Esophagus (tissue), 2 donors: ENCODE measurements around the gene ANKRD34B. TPM values are rescaled to one million over a fixed set of nuclear protein-coding genes. Genes with fewer than 3 reads are reported as not detected.

Experiments used
- H3K27ac ChIP-seq, 2 donors: one replicate each; pipeline ENCODE4 v1.5.1; 2013; ENCODE audit warnings: low read depth in 2 of 2, mild to moderate bottlenecking in 2 of 2, inconsistent platforms in 1 of 2, low read length in 1 of 2, moderate library complexity in 1 of 2
- H3K27me3 ChIP-seq, 2 donors: one replicate each; pipeline ENCODE4 v1.6.1; 2013; ENCODE audit warnings: low read length in 2 of 2, control low read depth in 1 of 2, mild to moderate bottlenecking in 1 of 2; ENCODE audit not compliant: insufficient read depth in 2 of 2, control insufficient read depth in 1 of 2
- H3K36me3 ChIP-seq, 2 donors: one replicate each; pipeline ENCODE4 v1.6.1; 2013; ENCODE audit warnings: low read length in 1 of 2; ENCODE audit not compliant: control insufficient read depth in 2 of 2, insufficient read depth in 2 of 2
- H3K4me1 ChIP-seq, 2 donors: one replicate each; pipeline ENCODE4 v1.6.1; 2013; ENCODE audit warnings: low read length in 1 of 2; ENCODE audit not compliant: control insufficient read depth in 2 of 2, insufficient read depth in 2 of 2
- H3K4me3 ChIP-seq, 2 donors: one replicate each; pipeline ENCODE4 v1.5.1; 2013; ENCODE audit warnings: low read length in 2 of 2, mild to moderate bottlenecking in 2 of 2, low read depth in 1 of 2, moderate library complexity in 1 of 2
- H3K9me3 ChIP-seq, 2 donors: one replicate each; pipeline ENCODE4 v1.6.1; 2013; ENCODE audit warnings: mild to moderate bottlenecking in 2 of 2, low read depth in 1 of 2, low read length in 1 of 2, moderate library complexity in 1 of 2; ENCODE audit not compliant: control insufficient read depth in 2 of 2, insufficient read depth in 1 of 2
- WGBS, 2 donors: extraction: QIAGEN DNeasy Blood & Tissue Kit; methylation state at CpG; one replicate each; pipeline ENCODE4 v1.1.7; 2013; 5-methylcytosine and 5-hydroxymethylcytosine counted together
- polyA plus RNA-seq, 2 donors: library from polyadenylated mRNA; stranded (reverse); fragments of 200-250 nt; gene quantifications; one replicate each; pipeline ENCODE4 v1.2.3, GENCODE V29; 2013
- donor health status: healthy with polysubstance abuse.
- donor health status: Bipolar disorder and iron deficiency.

Gene ANKRD34B
- polyA plus RNA-seq, 2 donors = not detected

- H3K27me3 ChIP-seq = no peaks in the 10 kb centered on the region
- no peaks in the 10 kb centered on the region for H3K36me3 ChIP-seq
- no peaks in the 10 kb centered on the region for H3K9me3 ChIP-seq
- 28 to 32% methylated on average over 5 of the region's 5 CpGs for WGBS, 2 donors
- H3K4me1 ChIP-seq = no peaks in the 10 kb centered on the region
- H3K4me3 ChIP-seq = no peak overlapping the region
- no peak overlapping the region for H3K27ac ChIP-seq
Observed at GRCh38 chr5:80577707-80578106, 7.6 kb upstream of the ANKRD34B start.

GRCh38 chr5:80576383-80576782 is 6.3 kb upstream of the ANKRD34B start:
- 82 to 85% methylated on average over 5 of the region's 5 CpGs for WGBS, 2 donors
- no peaks in the 10 kb centered on the region for H3K27me3 ChIP-seq
- no peak overlapping the region for H3K4me3 ChIP-seq
- H3K27ac ChIP-seq = no peak overlapping the region
- H3K36me3 ChIP-seq = no peaks in the 10 kb centered on the region
- no peaks in the 10 kb centered on the region for H3K9me3 ChIP-seq
- no peaks in the 10 kb centered on the region for H3K4me1 ChIP-seq

GRCh38 chr5:80573062-80573461 is 3.0 kb upstream of the ANKRD34B start:
- no peak overlapping the region for H3K27ac ChIP-seq
- peaks cover 0 to 7% of the 10 kb centered on the region in 2 donors for H3K27me3 ChIP-seq

GRCh38 chr5:80569086-80569960 is 757 bp downstream of the ANKRD34B start:
- H3K27ac ChIP-seq = no peak overlapping the region
- peak overlapping the region; percentile 41 to 46 for H3K4me3 ChIP-seq
- no peaks in the 10 kb centered on the region for H3K36me3 ChIP-seq
- H3K27me3 ChIP-seq = peaks cover 3 to 9% of the 10 kb centered on the region in 2 donors
- H3K9me3 ChIP-seq = no peaks in the 10 kb centered on the region
- WGBS, 2 donors = 2% methylated on average over 66 to 89 of the region's 89 CpGs
- peaks cover 5 to 17% of the 10 kb centered on the region in 2 donors for H3K4me1 ChIP-seq

More at GRCh38 chr5:80573062-80573461, 3.0 kb upstream of the ANKRD34B start:
- Histone ChIP-seq H3K4me1 (peaks cover 5 to 17% of the 10 kb centered on the region in 2 donors), H3K36me3 (no peaks in the 10 kb centered on the region), H3K9me3 (no peaks in the 10 kb centered on the region), H3K4me3 (no peak overlapping the region)
- WGBS, 2 donors = 65 to 74% methylated on average over 3 of the region's 3 CpGs

- H3K9me3 ChIP-seq = no peaks in the 10 kb centered on the region
- WGBS, 2 donors = 62 to 64% methylated on average over 6 of the region's 6 CpGs
- H3K27me3 ChIP-seq = peaks cover 3 to 9% of the 10 kb centered on the region in 2 donors
Observed at GRCh38 chr5:80568251-80568650, 1.8 kb downstream of the ANKRD34B start.

GRCh38 chr5:80566711-80567259 is 3.3 kb downstream of the ANKRD34B start:
- Histone ChIP-seq H3K4me1 (peaks cover 5 to 17% of the 10 kb centered on the region in 2 donors), H3K4me3 (no peak overlapping the region), H3K27me3 (peaks cover 3 to 9% of the 10 kb centered on the region in 2 donors), H3K9me3 (no peaks in the 10 kb centered on the region), H3K36me3 (no peaks in the 10 kb centered on the region), H3K27ac (no peak overlapping the region)
- 70 to 71% methylated on average over 5 of the region's 5 CpGs for WGBS, 2 donors

More at GRCh38 chr5:80568251-80568650, 1.8 kb downstream of the ANKRD34B start:
- H3K4me1 ChIP-seq = peaks cover 5 to 17% of the 10 kb centered on the region in 2 donors
- no peaks in the 10 kb centered on the region for H3K36me3 ChIP-seq
- no peak overlapping the region for H3K4me3 ChIP-seq
- no peak overlapping the region for H3K27ac ChIP-seq

GRCh38 chr5:80565330-80565729 is 4.8 kb downstream of the ANKRD34B start:
- H3K9me3 ChIP-seq = no peaks in the 10 kb centered on the region
- whole genome bisulfite sequencing, 2 donors = 83 to 85% methylated on average over 5 of the region's 5 CpGs

GRCh38 chr5:80559244-80559643 is 10.8 kb downstream of the ANKRD34B start:
- Histone ChIP-seq H3K27ac (no peak overlapping the region), H3K4me1 (no peaks in the 10 kb centered on the region), H3K4me3 (no peak overlapping the region), H3K9me3 (no peaks in the 10 kb centered on the region), H3K27me3 (no peaks in the 10 kb centered on the region), H3K36me3 (no peaks in the 10 kb centered on the region)
- 91% methylated on average over 4 of the region's 4 CpGs for WGBS, 2 donors

More at GRCh38 chr5:80565330-80565729, 4.8 kb downstream of the ANKRD34B start:
- Histone ChIP-seq H3K27me3 (peaks cover 3 to 7% of the 10 kb centered on the region in 2 donors), H3K27ac (no peak overlapping the region), H3K4me3 (no peak overlapping the region), H3K4me1 (peaks cover 5 to 14% of the 10 kb centered on the region in 2 donors), H3K36me3 (no peaks in the 10 kb centered on the region)

- H3K36me3 ChIP-seq = no peaks in the 10 kb centered on the region
- no peak overlapping the region for H3K4me3 ChIP-seq
- no peaks in the 10 kb centered on the region for H3K9me3 ChIP-seq
- H3K27ac ChIP-seq = no peak overlapping the region
- WGBS, 2 donors = 76 to 84% methylated on average over 4 of the region's 4 CpGs
- no peaks in the 10 kb centered on the region for H3K4me1 ChIP-seq
- no peaks in the 10 kb centered on the region for H3K27me3 ChIP-seq
Observed at GRCh38 chr5:80555099-80555498, 15.0 kb downstream of the ANKRD34B start.
